Measurements from ENCODE around the gene MARCHF10.

The MARCHF10 gene

GRCh38 chr17:62668091-62668804 lies 139.9 kb downstream of the MARCHF10 start:
- no peak for DNase-seq (ENCODE audit: extremely low read depth, low read depth)
- TF ChIP-seq CTCF (IDR thresholded peaks at IDR 0.05; ENCODE audit: low read depth, low read length, missing control alignments) = no peak
- H3K4me3 ChIP-seq (replicated peaks; ENCODE audit: low read depth, low read length) = no peak overlapping the region

GRCh38 chr17:62666801-62667591 lies 141.1 kb downstream of the MARCHF10 start:
- TF ChIP-seq CTCF (IDR thresholded peaks at IDR 0.05; ENCODE audit: low read depth, low read length, missing control alignments) = no peak

GRCh38 chr17:62666061-62666800 lies 141.9 kb downstream of the MARCHF10 start:
- no peak overlapping the region for H3K4me3 ChIP-seq (replicated peaks; ENCODE audit: low read depth, low read length)
- no peak for TF ChIP-seq CTCF (IDR thresholded peaks at IDR 0.05; ENCODE audit: low read depth, low read length, missing control alignments)
- no peak for DNase-seq (ENCODE audit: extremely low read depth, low read depth)

More at GRCh38 chr17:62666801-62667591, 141.1 kb downstream of the MARCHF10 start:
- no peak for DNase-seq (ENCODE audit: extremely low read depth, low read depth)
- no peak overlapping the region for H3K4me3 ChIP-seq (replicated peaks; ENCODE audit: low read depth, low read length)

GRCh38 chr17:62665599-62665998 lies 142.5 kb downstream of the MARCHF10 start:
- H3K4me3 ChIP-seq (replicated peaks; ENCODE audit: low read depth, low read length) = no peak overlapping the region
- no peak for TF ChIP-seq CTCF (IDR thresholded peaks at IDR 0.05; ENCODE audit: low read depth, low read length, missing control alignments)
- no peak for DNase-seq (ENCODE audit: extremely low read depth, low read depth)

GRCh38 chr17:62664336-62665120 lies 143.6 kb downstream of the MARCHF10 start:
- TF ChIP-seq CTCF (IDR thresholded peaks at IDR 0.05; ENCODE audit: low read depth, low read length, missing control alignments) = no peak
- no peak for DNase-seq (ENCODE audit: extremely low read depth, low read depth)
- H3K4me3 ChIP-seq (replicated peaks; ENCODE audit: low read depth, low read length) = no peak overlapping the region

GRCh38 chr17:62663304-62663703 lies 144.8 kb downstream of the MARCHF10 start:
- DNase-seq (ENCODE audit: extremely low read depth, low read depth) = no peak
- no peak for TF ChIP-seq CTCF (IDR thresholded peaks at IDR 0.05; ENCODE audit: low read depth, low read length, missing control alignments)
- H3K4me3 ChIP-seq (replicated peaks; ENCODE audit: low read depth, low read length) = no peak overlapping the region

All from HFF-Myc (cell line).